IMR-90 (cell line): Measurements from ENCODE around the gene NPAS3.

Experiments used
- CTCF ChIP-seq: conservative IDR thresholded peaks from 2 replicates; pipeline ENCODE4 v1.5.1; 2012; ENCODE audit warnings: mild to moderate bottlenecking, low read depth, low read length, improper control_type of control experiment
- POLR2A ChIP-seq: IDR thresholded peaks from 2 replicates; pipeline ENCODE4 v1.6.1; 2012; ENCODE audit warnings: mild to moderate bottlenecking, low read depth, low read length
- RAD21 ChIP-seq: IDR thresholded peaks from 2 replicates; pipeline ENCODE4 v1.6.1; 2012; ENCODE audit warnings: low read length, improper control_type of control experiment

- no peak for TF ChIP-seq RAD21
- no peak for TF ChIP-seq CTCF
- no peak for TF ChIP-seq POLR2A
Measured at GRCh38 chr14:33287189-33287588, 348.5 kb downstream of the NPAS3 start.
